Glomerular visceral epithelial cell (primary cell): ENCODE results near the gene AKAP13.

Source experiments
- DNase-seq: peaks from one replicate; pipeline ENCODE4 v3.0.0-alpha.2; 2016; ENCODE audit errors: extremely low spot score

AKAP13 gene

DNA sequence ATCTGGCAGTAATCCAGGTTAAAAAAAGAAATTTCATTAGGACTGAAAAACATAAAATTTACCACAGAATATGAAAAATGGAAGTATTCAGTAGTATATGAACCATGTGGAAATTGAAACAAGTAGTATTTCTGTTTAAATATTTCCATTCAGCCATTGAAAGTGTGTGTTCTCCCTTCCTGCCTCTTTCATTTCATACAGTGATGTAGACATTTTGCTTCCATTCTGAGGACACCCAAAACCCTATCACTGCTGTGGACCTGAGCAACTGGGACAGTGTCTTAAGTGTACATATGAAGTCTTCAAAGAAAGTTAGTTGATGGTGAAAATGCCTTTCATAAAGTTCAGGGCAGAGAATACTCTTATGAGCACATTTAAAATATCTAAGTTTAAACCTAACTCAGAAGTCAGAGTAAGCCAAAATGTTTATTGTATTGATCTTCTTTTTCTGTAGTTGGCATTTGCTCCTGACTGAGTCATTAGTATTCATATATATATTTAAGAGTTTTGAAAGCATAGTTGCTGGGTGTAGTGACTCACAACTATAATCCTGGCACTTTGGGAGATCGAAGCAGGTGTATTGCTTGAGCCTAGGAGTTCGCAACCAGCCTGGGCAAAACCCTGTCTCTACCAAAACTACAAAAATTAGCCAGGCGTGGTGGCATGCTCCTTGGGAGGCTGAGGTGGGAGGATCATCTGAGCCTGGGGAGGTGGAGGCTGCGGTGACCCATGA, 215.6 kb downstream of the AKAP13 start:
- no peak for DNase-seq

DNA sequence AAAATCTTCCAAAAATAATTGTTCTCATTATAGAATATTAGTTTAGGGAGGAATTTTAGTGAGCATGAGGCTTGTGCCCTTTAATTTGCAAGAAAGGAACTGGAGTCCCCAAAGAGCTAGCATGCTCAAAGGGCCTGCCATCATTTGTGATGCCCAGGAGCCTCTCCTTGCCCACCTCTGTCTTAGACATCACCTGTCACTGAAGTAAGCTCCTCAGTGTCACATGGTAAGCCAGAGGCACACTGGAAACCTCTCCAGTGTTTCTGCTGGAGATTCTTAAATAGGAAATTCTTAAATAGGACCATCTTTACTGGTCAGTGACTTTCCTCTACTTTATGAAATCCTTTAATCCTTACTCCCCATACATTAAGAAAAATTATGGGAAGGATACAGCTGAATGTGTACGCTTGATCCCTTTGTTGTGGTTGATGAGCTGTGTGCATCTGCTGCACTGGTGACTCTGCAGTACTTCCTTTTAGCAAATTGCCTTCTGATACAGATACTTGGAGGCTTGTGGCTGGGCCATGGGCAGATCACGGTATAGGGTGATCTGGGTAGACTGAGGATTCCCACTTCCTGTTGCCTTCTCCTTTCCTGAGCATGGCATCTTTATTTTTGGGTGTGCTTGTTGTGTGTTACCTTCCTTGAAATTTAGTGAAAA, 216.9 kb downstream of the AKAP13 start:
- DNase-seq = no peak

DNA sequence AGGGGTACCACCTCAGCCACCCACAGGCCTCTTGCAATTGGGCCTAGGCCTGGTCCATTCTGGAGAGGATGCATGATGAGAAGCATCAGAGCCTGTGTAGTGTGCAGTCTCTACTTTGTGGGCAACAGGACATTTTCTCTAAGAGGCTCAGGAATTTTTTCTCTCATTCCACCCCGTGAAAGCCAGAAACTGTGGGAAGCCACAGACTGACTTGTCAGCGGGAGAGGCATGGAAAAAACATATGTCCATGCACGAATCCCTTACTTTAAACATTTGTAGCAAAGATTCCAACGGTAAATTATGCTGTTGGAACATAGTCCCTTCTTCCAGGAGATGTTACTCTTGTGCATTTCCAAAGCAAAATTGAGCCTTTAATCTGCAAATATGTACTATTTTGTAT, 217.8 kb downstream of the AKAP13 start:
- no peak for DNase-seq

DNA sequence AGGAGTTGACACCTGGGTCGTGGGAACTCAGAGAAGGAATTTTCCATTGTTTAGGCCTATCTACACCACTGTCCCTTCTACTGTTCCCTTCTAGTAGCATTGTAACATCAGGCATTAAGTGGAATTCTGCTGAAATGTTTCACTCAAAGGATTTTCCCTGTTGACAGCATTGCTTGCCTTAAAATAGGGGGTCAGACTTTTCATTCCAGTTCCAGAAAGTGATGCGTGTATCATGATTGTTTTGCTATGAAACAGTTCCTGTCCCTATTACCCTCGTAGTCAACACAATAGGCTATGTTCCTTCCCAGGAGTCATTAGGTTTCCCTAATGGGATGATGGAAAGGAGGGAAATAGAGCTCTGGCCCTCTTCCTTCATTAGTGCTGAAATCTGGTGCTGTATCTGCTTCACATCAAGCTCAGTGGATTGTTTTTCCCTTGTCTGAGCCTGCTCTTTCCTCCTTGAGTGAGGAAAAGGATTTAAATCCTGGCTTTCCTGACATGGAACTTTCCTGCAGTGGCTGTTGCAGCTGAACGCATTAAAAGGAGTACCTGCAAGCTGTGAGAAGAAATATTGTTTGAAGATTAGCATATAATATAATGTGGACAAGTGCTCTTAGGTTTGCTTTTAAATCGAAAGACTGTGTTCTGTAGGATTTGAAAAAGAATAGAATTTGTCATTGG, 218.5 kb downstream of the AKAP13 start:
- DNase-seq = no peak

DNA sequence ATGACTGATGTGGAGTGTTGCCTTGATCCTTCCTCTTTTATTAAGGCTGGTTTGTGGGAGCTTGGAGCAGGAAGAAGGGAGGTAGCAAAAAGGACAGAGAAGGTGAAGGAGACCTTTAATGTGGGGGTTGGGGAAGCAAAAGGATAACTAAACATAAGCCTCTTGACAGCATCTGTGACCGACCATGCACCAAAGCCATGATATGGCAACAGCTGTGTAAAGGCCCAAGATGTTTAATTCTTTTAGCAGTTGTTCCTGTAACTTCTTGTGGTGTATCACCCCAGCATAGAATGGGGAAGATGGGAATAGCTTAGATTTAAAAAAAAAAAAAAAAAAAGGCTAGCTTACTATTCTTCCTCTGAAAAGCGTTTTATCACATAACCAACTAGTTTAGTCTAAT, 219.6 kb downstream of the AKAP13 start:
- DNase-seq = no peak

DNA sequence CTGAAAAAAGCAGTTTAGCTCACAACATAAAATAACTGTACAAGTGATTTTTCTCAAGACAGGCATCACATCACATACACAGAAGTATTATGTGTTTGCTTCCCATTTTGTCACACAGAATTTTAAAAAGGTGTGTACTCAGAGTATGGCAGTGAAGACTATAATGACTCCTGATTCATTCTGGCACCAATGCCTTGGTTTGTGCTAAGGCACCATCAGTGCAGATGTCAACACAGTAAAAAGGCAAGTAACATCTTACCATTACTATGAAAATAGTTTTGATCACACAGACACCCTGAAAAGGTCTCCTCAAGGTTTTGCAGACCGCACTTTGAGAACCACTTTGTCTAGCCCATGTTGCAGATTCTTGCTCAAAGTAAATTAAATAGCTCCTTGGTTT, 222.8 kb downstream of the AKAP13 start:
- no peak for DNase-seq

DNA sequence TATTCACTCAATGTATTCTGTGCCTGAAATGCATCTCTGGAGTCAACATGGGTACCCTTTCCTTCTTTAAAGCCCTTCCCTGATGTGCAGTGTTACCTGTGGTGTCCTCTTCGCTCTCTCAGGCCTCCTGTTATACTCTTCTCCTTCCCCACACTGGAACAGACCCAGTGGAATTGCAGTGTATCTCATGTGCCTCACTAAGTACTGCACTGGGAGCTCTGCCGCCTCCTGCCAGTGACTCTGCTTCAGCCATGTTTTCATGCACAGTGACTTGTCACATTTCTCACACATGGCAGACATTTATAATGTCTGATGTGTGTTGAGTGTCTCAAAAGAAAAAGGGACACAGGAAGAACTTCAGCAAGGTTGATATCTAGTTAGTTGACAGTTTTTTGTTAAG, 223.3 kb downstream of the AKAP13 start:
- no peak for DNase-seq

DNA sequence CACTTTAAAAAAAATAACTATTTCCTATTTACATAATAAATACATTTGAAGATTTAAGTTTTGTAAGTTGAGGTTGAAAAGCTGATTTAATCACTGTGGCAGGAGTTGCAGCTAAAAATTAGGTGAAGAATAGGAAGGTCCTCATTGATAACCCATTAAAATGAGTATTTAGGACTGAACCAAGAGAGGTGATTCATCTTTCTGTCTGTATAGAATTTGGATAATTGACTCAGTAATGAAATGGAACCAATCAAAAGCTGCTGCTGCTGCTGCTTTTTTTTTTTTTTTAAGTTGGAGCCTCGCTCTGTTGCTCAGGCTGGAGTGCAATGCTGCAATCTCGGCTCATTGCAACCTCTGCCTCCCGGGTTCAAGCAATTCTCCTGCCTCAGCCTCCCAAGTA, 223.8 kb downstream of the AKAP13 start:
- DNase-seq = no peak

DNA sequence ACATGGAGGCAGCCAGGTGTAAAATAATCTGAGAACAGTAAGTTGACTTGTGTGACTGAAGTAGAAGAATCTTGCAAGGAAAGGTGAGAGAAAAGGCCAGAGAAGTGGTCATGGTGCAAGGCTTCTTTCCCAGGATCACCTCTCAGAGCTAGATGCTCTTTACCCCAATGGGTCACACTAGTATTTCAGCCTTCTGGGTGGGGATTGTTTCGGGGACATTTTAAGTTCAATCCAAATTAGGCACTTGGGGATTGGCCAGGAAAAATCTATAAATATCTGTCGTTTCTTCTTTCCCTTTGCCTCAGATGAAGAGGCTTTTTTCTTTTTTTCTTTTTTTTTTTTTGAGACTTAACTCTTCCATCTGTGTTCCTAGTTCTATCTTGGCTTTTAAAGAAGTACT, 226.3 kb downstream of the AKAP13 start:
- no peak for DNase-seq

DNA sequence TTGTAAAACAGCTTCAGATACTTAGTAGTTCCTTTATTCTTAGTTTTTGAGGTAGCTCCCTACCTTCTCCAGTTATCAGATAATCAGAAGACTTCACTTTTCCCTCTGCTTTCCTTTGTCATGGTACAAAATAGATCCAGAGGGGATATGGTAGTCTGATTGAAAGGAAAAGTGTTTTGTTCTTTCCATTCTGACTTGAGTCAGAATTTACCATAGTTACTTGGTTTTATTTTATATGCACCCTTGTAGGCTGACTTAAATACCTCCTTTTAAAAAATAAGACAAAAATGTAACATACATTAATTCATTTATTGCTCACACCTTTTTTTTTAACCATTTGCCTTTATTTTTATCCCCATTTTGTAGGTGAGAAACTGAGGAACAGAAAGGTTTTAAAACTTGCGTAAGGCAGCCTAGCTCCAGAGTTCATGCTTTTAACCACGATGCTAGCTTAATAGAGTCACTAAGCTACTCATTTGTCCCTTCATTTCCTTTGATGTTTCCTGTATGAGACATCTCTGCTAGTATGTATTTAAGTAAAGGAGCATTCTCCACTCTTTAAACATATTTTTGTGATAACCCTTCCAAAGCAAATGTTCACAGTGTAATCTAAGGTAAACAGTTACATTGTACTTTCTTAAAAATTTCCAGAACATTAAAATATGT, 226.9 kb downstream of the AKAP13 start:
- DNase-seq = no peak

DNA sequence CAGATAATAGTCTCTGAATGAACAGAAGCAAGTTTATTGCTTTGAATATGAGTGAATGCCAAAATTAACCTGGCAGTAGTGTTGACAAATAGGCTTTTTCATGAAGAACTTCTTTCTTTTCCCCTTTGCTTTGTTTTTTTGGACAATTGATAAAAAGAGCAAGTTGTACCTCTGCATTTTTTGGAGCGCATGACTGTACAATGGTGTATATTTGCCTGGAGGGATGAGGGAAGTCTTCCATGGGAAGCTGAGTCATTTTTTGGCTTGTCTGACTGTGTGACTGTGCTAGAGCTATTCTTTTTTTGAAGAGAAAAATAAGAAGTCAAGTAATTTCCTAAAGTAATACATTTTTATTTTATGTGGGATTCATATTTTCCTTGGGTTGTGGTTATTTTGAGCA, 227.4 kb downstream of the AKAP13 start:
- no peak for DNase-seq

DNA sequence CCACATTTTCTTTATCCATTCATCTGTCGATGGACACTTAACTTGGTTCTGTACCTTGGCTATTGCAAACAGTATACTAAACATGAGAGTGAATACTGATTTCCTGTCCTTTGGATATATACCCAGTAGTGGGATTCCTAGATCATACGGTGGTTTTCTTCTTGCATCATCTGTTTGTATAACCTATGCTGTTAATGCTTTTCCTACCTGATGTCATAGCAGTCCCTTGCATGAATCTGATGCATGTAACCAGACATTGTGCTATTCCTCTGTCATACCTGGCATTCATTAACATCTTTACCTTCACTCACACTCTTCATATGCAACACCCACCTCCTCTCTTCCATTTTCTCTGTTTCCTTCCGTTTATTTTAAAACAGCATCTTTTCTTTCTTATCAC, 229.1 kb downstream of the AKAP13 start:
- no peak for DNase-seq

DNA sequence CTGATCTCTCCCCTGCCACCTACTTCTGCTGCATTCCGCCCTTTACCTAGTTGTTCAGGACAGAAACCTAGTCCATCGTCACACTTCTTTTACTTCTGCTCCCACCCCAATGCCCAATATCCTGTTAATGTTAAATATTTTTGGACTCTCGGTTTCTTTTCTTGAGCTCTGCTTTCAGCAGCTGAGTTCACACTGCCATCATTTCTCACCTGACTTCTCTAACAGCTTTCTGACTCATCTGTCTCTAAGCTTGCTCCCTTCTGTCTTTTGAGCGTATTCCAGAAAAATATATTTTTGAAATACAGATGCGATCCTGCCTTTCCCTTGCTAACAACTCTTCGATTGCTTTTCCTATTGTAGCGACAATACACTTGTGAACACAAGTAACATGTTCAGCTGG, 231.0 kb downstream of the AKAP13 start:
- DNase-seq = no peak

DNA sequence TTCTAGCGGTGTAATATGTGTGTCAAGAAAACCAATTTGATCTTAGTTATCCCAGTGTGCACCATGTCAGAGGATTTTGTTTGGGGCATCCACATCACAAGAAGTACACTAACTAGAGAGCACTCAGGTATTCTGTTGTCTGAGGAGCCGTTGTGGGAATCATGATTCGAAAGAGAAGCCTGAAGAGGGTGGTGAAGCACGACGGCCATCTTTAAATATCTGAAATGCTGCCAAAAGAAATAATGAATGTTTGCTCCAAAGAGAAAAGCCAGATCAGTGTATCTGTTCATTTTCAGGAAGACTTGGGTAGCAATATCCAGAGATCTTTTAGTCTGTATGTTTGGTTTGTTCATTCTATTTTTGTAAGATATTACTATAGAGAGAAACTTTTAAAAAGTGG, 233.7 kb downstream of the AKAP13 start:
- DNase-seq = peak; percentile 43

DNA sequence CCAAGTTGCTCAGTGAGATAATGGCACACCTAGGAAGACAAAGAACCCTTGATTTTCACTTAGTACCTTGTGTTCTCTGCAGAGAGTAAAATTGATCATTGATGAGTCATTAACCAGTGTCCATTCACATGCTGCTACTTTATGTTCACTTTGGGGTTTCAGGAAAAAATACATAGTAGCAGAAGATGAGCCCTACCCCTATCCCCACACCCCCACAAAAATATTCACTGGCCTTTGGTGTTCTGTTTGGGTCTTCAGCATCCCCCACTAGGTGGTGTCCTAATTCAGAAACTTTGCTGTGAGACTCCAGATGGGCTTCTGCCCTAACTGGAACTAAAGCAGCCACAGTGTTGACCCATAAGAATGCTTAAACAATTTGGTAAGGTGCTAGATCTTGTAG, 235.5 kb downstream of the AKAP13 start:
- peak; percentile 30 for DNase-seq

DNA sequence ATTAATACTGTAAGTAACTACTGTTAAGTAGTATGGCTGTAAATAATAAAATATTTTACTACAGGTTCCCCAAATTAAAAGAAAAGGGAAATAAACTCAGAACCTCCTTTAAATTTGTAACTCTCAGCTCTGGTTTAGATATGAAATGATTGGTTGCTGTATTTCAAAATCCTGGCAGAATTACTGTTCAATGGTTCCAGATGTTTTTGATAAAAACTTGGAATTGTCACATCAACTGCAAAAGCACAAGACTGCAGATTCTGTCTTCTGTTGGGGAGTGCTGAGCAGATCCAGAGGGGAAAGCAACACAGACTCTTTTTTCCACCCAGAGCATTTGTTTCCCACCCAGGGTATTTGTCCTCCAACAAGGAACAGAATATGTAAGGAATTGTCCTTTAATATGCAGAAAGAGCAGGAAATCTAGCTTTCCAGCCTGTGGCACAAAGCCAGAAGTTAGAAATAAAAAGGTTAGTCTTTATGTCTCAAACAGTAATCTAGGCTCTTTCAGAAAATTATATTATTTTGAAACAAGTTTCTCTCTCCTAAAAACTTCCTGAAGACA, 236.2 kb downstream of the AKAP13 start:
- DNase-seq = no peak

DNA sequence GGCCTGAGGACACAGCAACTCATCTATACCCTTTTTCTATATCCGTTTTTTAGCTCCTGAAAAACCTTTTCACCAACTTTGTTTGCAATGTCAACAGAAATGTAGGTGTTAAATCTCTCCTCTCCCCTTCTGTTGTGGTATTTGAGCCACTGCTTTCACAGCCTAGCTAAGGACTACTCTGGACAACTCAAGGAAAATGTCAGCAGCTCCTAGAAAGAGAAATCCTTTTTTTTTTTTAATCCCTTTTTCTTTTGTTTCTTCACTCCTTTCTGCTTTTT, 237.8 kb downstream of the AKAP13 start:
- DNase-seq = no peak

DNA sequence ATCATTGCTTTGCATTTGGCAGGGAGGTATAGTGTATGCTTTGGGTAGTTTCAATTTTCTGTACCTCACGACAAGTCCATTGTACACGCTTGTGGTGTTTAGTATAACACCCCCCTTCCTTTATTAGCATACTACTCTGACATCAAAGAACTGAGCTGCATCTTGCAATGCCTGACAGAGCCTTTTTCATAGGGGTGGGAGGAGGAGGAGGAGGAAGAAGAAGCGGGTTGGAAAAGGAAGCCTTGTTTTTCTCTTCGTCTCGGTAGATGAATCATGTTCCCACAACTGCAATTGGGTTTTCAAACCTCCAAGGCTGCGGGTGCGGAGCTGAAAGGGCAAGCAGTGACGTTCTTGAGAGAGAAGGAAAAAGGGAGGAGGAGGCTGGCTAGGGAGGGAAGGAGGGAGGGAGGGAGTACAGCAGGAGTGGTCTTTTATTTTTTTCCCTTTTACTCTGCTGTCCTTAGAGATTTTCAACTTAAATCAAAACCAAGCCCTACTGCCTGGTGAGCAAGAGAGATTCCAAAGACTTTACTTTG, 238.6 kb downstream of the AKAP13 start:
- peak; percentile 90 for DNase-seq

DNA sequence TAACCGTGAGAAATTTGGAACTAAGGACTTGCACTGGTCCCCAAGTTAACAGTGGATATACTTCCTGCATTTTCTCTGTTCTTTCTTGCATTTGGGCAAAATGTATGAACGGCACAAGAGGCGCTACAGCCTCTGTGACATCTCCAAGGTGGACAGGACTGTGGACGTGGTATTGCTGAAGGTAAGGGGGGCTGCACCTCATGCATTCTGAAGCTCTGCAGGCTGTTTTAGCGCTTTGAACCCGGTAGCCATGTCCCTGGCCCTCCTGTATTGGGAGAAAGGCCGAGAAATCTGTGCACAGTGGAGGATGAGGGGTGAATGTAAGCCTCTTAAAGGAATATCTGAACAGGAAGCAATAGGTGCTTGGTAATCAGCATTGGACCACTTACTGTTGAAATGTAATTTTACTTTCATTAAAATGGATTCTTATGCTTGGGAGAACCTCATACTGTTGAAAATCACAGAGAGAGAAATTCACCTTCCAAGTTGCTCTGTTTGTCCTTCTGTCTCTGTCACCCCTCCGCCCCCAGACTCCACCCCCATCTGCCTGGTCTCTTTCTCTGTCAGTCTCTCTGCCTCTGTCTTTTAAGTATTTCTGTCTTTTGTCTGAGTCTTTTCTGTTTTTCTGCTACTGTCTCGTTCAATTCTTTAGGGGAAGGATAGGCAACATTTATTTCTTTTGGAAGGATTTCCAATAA, 239.7 kb downstream of the AKAP13 start:
- DNase-seq = no peak

DNA sequence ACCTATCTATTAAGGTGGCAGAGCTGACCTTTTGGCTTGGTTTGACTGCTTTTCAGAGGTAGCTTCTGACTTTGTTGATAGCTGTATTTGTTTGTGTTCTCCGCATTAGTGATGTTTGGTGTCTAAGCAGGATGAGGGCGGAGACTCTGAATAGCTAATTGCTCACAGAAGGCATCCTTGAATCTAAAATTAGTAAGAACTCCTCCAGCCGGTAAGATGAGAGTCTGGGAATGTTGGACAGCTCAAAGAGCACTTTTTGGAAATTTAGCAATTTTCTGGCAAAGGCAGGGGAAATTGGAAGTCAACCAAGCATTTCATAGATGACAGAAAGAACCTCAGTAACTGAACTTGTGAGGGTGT, 240.3 kb downstream of the AKAP13 start:
- no peak for DNase-seq

DNA sequence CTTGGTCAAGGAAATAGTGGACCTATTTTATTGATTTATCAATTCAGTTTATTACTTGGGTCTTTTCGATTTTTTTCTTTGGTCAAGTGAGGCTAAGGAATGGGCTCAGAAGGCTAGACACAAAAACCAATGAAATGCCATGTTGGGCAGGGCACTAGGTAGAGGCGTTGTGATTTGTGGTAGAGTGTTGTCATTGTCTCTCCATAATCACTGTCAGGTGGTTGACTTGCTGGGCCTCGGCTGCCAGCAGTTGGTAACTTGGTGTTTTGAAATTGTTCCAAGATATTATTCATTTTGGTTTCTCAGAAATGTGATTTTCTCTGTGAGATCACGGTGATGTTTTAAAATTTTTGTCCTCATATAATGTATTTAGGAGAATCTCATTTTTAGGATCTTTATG, 240.7 kb downstream of the AKAP13 start:
- peak; percentile 15 for DNase-seq
